NT2/D1 (cell line): ENCODE measurements around the gene ARHGEF16.

Experiments
- YY1 ChIP-seq: IDR thresholded peaks from 2 replicates; pipeline ENCODE4 v1.6.1; 2011; ENCODE audit not compliant: insufficient read length, insufficient read depth
- ZNF274 ChIP-seq: IDR thresholded peaks from 2 replicates; pipeline ENCODE4 v1.6.1; 2011; ENCODE audit warnings: mild to moderate bottlenecking, low read depth, low read length

DNA sequence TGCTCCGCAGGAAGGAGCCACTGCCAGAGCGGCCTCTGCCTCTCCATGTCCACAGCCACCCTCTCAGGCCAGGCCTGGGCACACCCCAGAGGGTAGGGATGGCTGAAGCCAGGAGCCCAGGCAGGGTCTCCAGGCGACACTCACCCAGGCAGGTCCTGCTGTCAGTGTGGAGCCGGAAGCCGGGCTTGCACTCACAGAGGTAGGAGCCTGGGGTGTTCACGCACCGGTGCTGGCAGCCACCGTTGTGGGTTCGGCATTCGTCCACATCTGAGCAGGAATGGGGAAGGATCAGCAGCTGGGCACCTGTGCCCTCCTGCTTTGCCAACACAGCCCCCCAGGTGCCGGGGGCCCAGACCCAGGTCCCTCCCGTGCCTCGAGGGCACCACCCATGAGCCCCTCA is 69.5 kb downstream of the ARHGEF16 start:
- TF ChIP-seq YY1 (no peak), ZNF274 (no peak)
